Mesothelial cell of epicardium (in vitro differentiated cells): ENCODE data around the gene ACMSD. TPM values are rescaled to one million over a fixed set of nuclear protein-coding genes. Genes with fewer than 3 reads are reported as not detected.

Experiments
- DNase-seq, 2 experiments: peaks; one replicate each; pipeline ENCODE4 v3.0.0; 2021; ENCODE audit warnings: low spot score in 2 of 2; ENCODE audit not compliant: unreplicated experiment in 2 of 2
- H3K27ac Mint-ChIP-seq: 2 replicates; pipeline ENCODE4 v1.8.0; 2021; ENCODE audit warnings: mixed read lengths
- H3K27me3 Mint-ChIP-seq: 2 replicates; pipeline ENCODE4 v1.8.0; 2021; ENCODE audit warnings: low read depth, mixed read lengths
- H3K36me3 Mint-ChIP-seq: 2 replicates; pipeline ENCODE4 v1.8.0; 2021; ENCODE audit warnings: mixed read lengths
- H3K4me1 Mint-ChIP-seq: 2 replicates; pipeline ENCODE4 v1.8.0; 2021; ENCODE audit warnings: mixed read lengths
- H3K4me3 Mint-ChIP-seq: 2 replicates; pipeline ENCODE4 v1.8.0; 2021; ENCODE audit warnings: mild to moderate bottlenecking, moderate library complexity, mixed read lengths
- H3K9me3 Mint-ChIP-seq: 2 replicates; pipeline ENCODE4 v1.8.0; 2021; ENCODE audit warnings: mixed read lengths
- total RNA-seq: library from RNA; stranded (reverse); gene quantifications from 3 replicates; pipeline ENCODE4 v1.2.1, GENCODE V29; 2021
- TF ChIP-seq, protein P1 (sequence below): fragments of 200-600 bp; sonication (generic); IDR thresholded peaks from one replicate; pipeline ENCODE4 v1.5.0; 2021; ENCODE audit warnings: antibody characterized with exemption; ENCODE audit not compliant: unreplicated experiment

The ACMSD gene
- total RNA-seq: not detected in 3 replicates

DNA sequence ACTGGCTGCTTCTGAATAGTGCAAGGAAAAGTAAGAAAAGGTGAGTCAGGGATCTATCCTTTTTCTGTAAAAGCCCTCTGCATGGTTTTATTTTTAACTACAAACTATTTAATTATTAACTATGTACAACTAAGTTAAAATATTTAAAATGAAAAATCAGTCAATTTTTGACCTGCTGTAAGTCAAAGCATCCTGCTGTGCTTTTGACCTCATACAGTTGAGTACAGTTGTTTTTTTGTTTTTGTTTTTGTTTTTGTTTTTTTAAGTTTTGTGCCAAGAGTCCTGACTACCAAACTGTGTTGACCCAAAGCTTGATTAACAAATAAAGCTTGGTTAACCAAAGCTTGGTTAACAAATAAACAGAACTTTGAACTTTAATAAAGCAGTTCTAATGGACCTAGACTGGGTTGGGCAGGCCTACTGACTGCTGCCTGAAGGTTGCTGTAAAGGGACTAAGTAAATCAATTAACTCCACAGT lies at the start of gene ACMSD:
TSS of gene ACMSD (plus strand) at position 474 of the 478 bp plus-strand sequence. CDS start 67 bp downstream, outside the sequence.
- H3K27ac Mint-ChIP-seq: no peak within 1 kb of the TSS
- DNase-seq: no peak
- peaks cover 25% of the 10 kb centered on the region for H3K9me3 Mint-ChIP-seq
- TF ChIP-seq, protein P1, sequence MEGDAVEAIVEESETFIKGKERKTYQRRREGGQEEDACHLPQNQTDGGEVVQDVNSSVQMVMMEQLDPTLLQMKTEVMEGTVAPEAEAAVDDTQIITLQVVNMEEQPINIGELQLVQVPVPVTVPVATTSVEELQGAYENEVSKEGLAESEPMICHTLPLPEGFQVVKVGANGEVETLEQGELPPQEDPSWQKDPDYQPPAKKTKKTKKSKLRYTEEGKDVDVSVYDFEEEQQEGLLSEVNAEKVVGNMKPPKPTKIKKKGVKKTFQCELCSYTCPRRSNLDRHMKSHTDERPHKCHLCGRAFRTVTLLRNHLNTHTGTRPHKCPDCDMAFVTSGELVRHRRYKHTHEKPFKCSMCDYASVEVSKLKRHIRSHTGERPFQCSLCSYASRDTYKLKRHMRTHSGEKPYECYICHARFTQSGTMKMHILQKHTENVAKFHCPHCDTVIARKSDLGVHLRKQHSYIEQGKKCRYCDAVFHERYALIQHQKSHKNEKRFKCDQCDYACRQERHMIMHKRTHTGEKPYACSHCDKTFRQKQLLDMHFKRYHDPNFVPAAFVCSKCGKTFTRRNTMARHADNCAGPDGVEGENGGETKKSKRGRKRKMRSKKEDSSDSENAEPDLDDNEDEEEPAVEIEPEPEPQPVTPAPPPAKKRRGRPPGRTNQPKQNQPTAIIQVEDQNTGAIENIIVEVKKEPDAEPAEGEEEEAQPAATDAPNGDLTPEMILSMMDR: no peak
- peaks cover 3% of the 10 kb centered on the region for H3K27me3 Mint-ChIP-seq
- H3K4me1 Mint-ChIP-seq: peaks cover 7% of the 10 kb centered on the region
- H3K4me3 Mint-ChIP-seq: no peak within 1 kb of the TSS
- H3K36me3 Mint-ChIP-seq: no peaks in the 10 kb centered on the region

DNA sequence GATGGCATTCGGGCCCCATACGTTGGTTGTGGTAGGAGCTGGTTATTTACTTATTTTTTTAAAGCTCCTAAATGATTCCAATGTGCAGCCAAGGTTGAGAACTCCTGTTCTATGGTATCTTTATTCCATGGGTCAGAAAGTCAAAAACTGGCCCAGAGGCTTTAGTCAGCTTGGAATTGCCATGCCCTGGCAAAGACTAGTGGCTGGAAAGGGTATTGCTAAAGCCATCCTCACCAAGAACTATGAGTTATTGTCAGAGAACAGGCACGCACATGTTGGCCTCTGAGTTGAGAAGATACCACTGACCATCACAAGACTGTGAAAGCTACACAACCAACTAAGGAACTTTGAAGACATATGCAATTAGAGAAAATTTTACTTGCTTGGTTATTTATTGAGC lies 47.9 kb upstream of the ACMSD start:
- Mint-ChIP-seq H3K27me3 (peaks cover 17% of the 10 kb centered on the region), H3K4me3 (no peak overlapping the region), H3K27ac (no peak overlapping the region), H3K9me3 (peaks cover 4% of the 10 kb centered on the region), H3K4me1 (no peaks in the 10 kb centered on the region), H3K36me3 (no peaks in the 10 kb centered on the region)
- DNase-seq: no peak
- TF ChIP-seq, protein P1: peak; percentile 38

DNA sequence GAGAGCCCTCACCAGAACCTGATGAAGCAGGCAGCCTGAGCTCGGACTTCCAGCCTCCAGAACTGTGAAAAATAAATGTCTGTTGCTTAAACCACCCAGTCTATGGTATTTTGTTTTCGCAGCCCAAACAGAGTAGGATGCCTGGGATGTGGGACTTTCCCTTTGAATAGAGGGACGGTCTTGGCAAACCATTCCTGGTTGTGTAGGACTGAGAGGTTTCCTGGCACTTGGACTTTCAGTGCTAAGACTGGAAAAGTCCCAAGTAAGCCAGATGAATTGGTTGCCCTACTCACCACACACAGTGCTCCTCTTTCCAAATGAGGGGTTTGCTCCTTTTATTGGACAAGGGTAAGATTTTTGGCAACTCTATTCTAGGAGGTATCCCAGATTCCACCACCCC lies 46.8 kb upstream of the ACMSD start:
- DNase-seq: no peak
- Mint-ChIP-seq H3K9me3 (peaks cover 1% of the 10 kb centered on the region), H3K27me3 (peaks cover 17% of the 10 kb centered on the region), H3K36me3 (no peaks in the 10 kb centered on the region), H3K4me1 (no peaks in the 10 kb centered on the region), H3K4me3 (no peak overlapping the region), H3K27ac (no peak overlapping the region)
- TF ChIP-seq, protein P1: no peak

DNA sequence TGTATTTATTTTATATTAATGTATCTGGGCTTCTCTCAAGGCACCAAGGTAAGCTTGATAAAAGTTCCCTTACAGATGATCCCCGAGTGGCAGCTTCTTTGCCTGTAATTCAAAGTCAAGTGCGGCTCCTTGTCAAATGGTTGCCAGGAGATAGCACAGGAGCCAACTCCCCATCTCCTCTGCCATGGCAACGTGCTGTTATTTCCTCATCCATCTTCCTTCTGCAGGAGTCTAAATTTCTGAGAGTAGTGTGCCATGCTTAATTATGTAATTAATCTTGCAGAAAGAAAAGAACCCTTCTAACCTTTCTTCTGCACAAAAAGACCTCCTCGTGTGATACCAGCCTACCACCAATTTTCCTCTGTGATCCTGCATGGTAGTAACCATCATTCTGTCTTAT lies 46.2 kb upstream of the ACMSD start:
- no peaks in the 10 kb centered on the region for H3K9me3 Mint-ChIP-seq
- no peak for DNase-seq
- no peaks in the 10 kb centered on the region for H3K36me3 Mint-ChIP-seq
- H3K4me3 Mint-ChIP-seq: no peak overlapping the region
- no peaks in the 10 kb centered on the region for H3K4me1 Mint-ChIP-seq
- peaks cover 17% of the 10 kb centered on the region for H3K27me3 Mint-ChIP-seq
- no peak overlapping the region for H3K27ac Mint-ChIP-seq
- TF ChIP-seq, protein P1: no peak

DNA sequence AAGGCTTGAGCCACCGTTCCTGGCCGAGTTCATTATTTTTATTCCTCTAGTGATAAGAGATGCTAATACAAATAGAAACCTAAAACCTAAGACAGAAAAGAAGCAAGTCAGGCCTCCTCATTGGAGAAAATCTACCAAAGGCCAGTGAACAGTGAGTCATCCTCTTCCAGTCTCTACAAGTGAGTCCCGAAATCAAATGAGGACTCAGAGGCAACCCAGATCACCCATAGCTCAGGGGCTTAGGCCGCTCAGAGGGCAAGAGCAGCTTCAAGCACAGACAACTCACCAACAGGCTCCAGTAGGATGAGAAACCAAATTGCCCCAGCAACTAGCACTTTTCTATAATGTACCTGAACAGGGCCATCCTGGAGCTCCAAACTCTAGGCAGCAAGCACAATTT lies 42.7 kb upstream of the ACMSD start:
- DNase-seq: no peak
- Mint-ChIP-seq H3K4me1 (no peaks in the 10 kb centered on the region), H3K27ac (no peak overlapping the region), H3K9me3 (no peaks in the 10 kb centered on the region), H3K4me3 (no peak overlapping the region), H3K36me3 (no peaks in the 10 kb centered on the region), H3K27me3 (peaks cover 14% of the 10 kb centered on the region)
- TF ChIP-seq, protein P1: no peak

DNA sequence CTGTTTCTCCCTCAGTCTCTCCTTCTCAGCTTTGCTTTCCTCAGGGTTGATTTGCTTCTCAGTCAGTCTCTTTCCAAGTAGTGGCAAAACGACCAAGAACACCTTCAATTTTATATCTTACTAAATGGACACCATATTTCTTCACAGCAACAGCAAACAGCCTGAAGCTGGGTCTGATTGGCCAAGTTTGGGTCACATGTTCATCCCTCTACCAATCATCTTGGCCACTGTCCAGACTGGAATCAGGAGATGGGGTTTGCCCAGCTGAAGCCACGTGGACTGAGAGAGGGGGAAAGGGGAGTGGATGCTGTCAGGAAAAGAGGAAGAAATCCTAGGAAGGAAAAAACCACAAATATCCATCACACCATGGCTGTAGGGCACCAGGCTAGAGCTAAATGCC lies 42.0 kb upstream of the ACMSD start:
- Mint-ChIP-seq H3K4me3 (no peak overlapping the region), H3K27me3 (peaks cover 9% of the 10 kb centered on the region), H3K27ac (no peak overlapping the region), H3K4me1 (no peaks in the 10 kb centered on the region), H3K9me3 (no peaks in the 10 kb centered on the region), H3K36me3 (no peaks in the 10 kb centered on the region)
- DNase-seq: no peak
- TF ChIP-seq, protein P1: no peak
